ENCODE data around the gene WAPL. TPM values are rescaled to one million over a fixed set of nuclear protein-coding genes. Genes with fewer than 3 reads are reported as not detected.

Gene WAPL
- total and polyA plus RNA-seq, 2 of the 13 experiments (the other 11 are each of a cell fraction or from before 2014, with no cell fraction given), result 13.2 to 43.5 TPM

GRCh38 chr10:86521678-86522509 is at the start of gene WAPL (continued):
- TF ChIP-seq ZNF318 (CRISPR knock-in tag; IDR thresholded peaks at IDR 0.05) (no peak), ZBTB38 (CRISPR knock-in tag; IDR thresholded peaks at IDR 0.05) (peak; percentile 61; the same call in 1 of the 2 replicates), FOXP4 (CRISPR knock-in tag; IDR thresholded peaks at IDR 0.05) (no peak), ZNF639 (CRISPR knock-in tag; conservative IDR thresholded peaks at IDR 0.05) (peak; percentile 85), TGIF2 (CRISPR knock-in tag; IDR thresholded peaks at IDR 0.05) (peak; percentile 73), HMGXB4 (CRISPR knock-in tag; IDR thresholded peaks at IDR 0.05; ENCODE audit: borderline replicate concordance in 1 of 2, low read depth in 1 of 2) (peak; percentile 71 to 81), FOXC1 (CRISPR knock-in tag; IDR thresholded peaks at IDR 0.05; ENCODE audit: borderline replicate concordance) (peak; percentile 96), ZNF687 (CRISPR knock-in tag; IDR thresholded peaks at IDR 0.05) (peak; percentile 97), AHR (CRISPR knock-in tag; IDR thresholded peaks at IDR 0.05) (no peak; the same call in 1 of the 2 replicates)
